Endothelial cell of umbilical vein (primary cell): ENCODE data around the gene KLK8. TPM values are rescaled to one million over a fixed set of nuclear protein-coding genes. Genes with fewer than 3 reads are reported as not detected.

Experiments
- BruUV-seq: library from RNA; stranded (reverse); fragments of 400-500 nt; replicated peaks from 2 replicates; lab custom pipeline; 2021; lab: Mats Ljungman, UMichigan
- CTCF ChIA-PET: fragments of 300-600, 350-600 bp; sonication (Branson Sonifier 250); formaldehyde crosslinking; loops from one replicate; lab custom pipeline; 2021; ENCODE audit warnings: antibody characterized with exemption, inconsistent platforms; lab: Charles Lee
- POLR2A ChIA-PET: fragments of 300-600, 350-600 bp; sonication (Branson Sonifier 250); formaldehyde crosslinking; loops from one replicate; lab custom pipeline; 2021; ENCODE audit warnings: antibody characterized with exemption, inconsistent platforms; lab: Charles Lee
- DNase-seq: peaks from one replicate; pipeline ENCODE4 v3.0.0-alpha.2; 2011; ENCODE audit warnings: low read depth, low spot score
- FAIRE-seq: peaks from 2 replicates; lab custom pipeline; 2011; peaks lifted over from hg19 to GRCh38; lab: Jason Lieb, UNC
- H2AFZ ChIP-seq: 2 replicates; pipeline ENCODE4 v1.6.0; 2012; ENCODE audit warnings: low read depth, low read length, control low read depth, inconsistent platforms
- H3K27ac ChIP-seq: 2 replicates; pipeline ENCODE4 v1.5.1; 2011; ENCODE audit warnings: low read depth, mild to moderate bottlenecking, control low read depth, low read length, moderate library complexity; ENCODE audit not compliant: insufficient read depth
- H3K27me3 ChIP-seq, 2 experiments: 2 replicates each; pipeline versions ENCODE4 v1.6.0 to v1.6.1; 2011; ENCODE audit warnings: low read length in 2 of 2, mixed read lengths in 1 of 2; ENCODE audit not compliant: control insufficient read depth in 2 of 2, insufficient read depth in 2 of 2
- H3K36me3 ChIP-seq, 2 experiments: 2 replicates in 1 of 2; 3 replicates in 1 of 2; pipeline ENCODE4 v1.5.1; 2011; ENCODE audit warnings: low read length in 2 of 2, mild to moderate bottlenecking in 1 of 2, moderate library complexity in 1 of 2; ENCODE audit not compliant: control insufficient read depth in 2 of 2, insufficient read depth in 2 of 2; ENCODE audit errors: extremely low read depth in 1 of 2
- H3K4me1 ChIP-seq: 3 replicates; pipeline ENCODE4 v1.5.1; 2011; ENCODE audit warnings: mild to moderate bottlenecking, low read length; ENCODE audit not compliant: control insufficient read depth, insufficient read depth; ENCODE audit errors: extremely low read depth
- H3K4me2 ChIP-seq: 2 replicates; pipeline ENCODE4 v1.6.1; 2011; ENCODE audit warnings: low read length, control low read depth, mixed read lengths; ENCODE audit not compliant: insufficient read depth
- H3K4me3 ChIP-seq, 3 experiments: fragments of 200-600 bp in 1 of 3; sonication (generic), shearing (Covaris generic) in 1 of 3; replicated peaks in 1 of 3; 2 replicates each; pipeline ENCODE4 v1.5.1; 2011 to 2016; ENCODE audit warnings: control low read depth in 3 of 3, low read length in 3 of 3, mild to moderate bottlenecking in 2 of 3, inconsistent platforms in 1 of 3, low read depth in 1 of 3, moderate library complexity in 1 of 3; ENCODE audit not compliant: insufficient read depth in 1 of 3
- H3K79me2 ChIP-seq: 2 replicates; pipeline ENCODE4 v1.6.0; 2012; ENCODE audit warnings: low read length, inconsistent platforms; ENCODE audit not compliant: control insufficient read depth, insufficient read depth
- H3K9ac ChIP-seq: replicated peaks from 2 replicates; pipeline ENCODE3; 2011; ENCODE audit warnings: low read length, control low read depth; ENCODE audit not compliant: insufficient read depth; ENCODE audit errors: extremely low read depth
- H3K9me1 ChIP-seq: replicated peaks from 3 replicates; pipeline ENCODE4 v1.6.0; 2011; ENCODE audit warnings: mild to moderate bottlenecking, low read length; ENCODE audit not compliant: control insufficient read depth, insufficient read depth; ENCODE audit errors: extremely low read depth
- H3K9me3 ChIP-seq: replicated peaks from 2 replicates; pipeline ENCODE4 v1.5.1; 2012; ENCODE audit warnings: low read length, inconsistent platforms; ENCODE audit not compliant: control insufficient read depth, insufficient read depth
- H4K20me1 ChIP-seq: replicated peaks from 2 replicates; pipeline ENCODE3; 2011; ENCODE audit warnings: mild to moderate bottlenecking, low read length; ENCODE audit not compliant: control insufficient read depth, insufficient read depth; ENCODE audit errors: extremely low read depth
- EZH2 ChIP-seq: IDR thresholded peaks from 2 replicates; pipeline ENCODE4 v1.6.1; 2012; ENCODE audit warnings: borderline replicate concordance, low read depth, mild to moderate bottlenecking, moderate library complexity, low read length, inconsistent platforms; ENCODE audit not compliant: severe bottlenecking
- FOS ChIP-seq: IDR thresholded peaks from 2 replicates; pipeline ENCODE4 v1.6.1; 2011; ENCODE audit warnings: mild to moderate bottlenecking, low read length, moderate library complexity, borderline replicate concordance; ENCODE audit not compliant: insufficient read depth
- GATA2 ChIP-seq: IDR thresholded peaks from 2 replicates; pipeline ENCODE4 v1.7.0; 2011; ENCODE audit warnings: low read depth, mild to moderate bottlenecking, moderate library complexity, mixed read lengths, low read length; ENCODE audit not compliant: insufficient read length, insufficient read depth
- JUN ChIP-seq: IDR thresholded peaks from 2 replicates; pipeline ENCODE4 v1.6.1; 2011; ENCODE audit warnings: borderline replicate concordance, low read depth; ENCODE audit not compliant: insufficient read length, insufficient read depth
- MYC ChIP-seq: IDR thresholded peaks from one replicate; pipeline ENCODE4 v1.6.1; 2011; ENCODE audit warnings: mild to moderate bottlenecking, low read depth, low read length
- POLR2A ChIP-seq: IDR thresholded peaks from 2 replicates; pipeline ENCODE4 v1.6.1; 2012; ENCODE audit warnings: low read depth, mild to moderate bottlenecking, control low read depth, low read length
- POLR2AphosphoS5 ChIP-seq: IDR thresholded peaks from 2 replicates; pipeline ENCODE4 v1.6.1; 2012; ENCODE audit warnings: low read depth, mild to moderate bottlenecking, control low read depth, low read length, moderate library complexity; ENCODE audit not compliant: insufficient read depth
- dilution Hi-C: fragments of 300-500 bp; cut with MboI; formaldehyde crosslinking; loops from one replicate; pipeline ENCODE4 v1.15.0; 2019; ENCODE audit warnings: low sequenced_read_pairs; ENCODE audit not compliant: extremely low pct_ligation_motif_present
- intact Hi-C: fragments of 100-400 bp; cut with micrococcal nuclease; formaldehyde crosslinking; loops from one replicate; pipeline ENCODE4 v1.10.0; 2022
- polyA plus RNA-seq, 4 experiments: library from polyadenylated mRNA; depleted of rRNA in 3 of 4; stranded (reverse) in 3 of 4; unstranded in 1 of 4; fragments of >200 nt; gene quantifications; 2 replicates each; pipeline versions ENCODE4 v1.2.1 to v1.2.3, GENCODE V29; 2011 to 2012; ENCODE audit warnings: missing spikeins in 1 of 4
- total RNA-seq: library from RNA; stranded (reverse); gene quantifications from 2 replicates; pipeline ENCODE4 v1.2.3, GENCODE V29; 2021
- TF ChIP-seq, protein P1 (sequence below): IDR thresholded peaks from 2 replicates; pipeline ENCODE4 v1.6.1; 2011; ENCODE audit not compliant: insufficient read depth, insufficient read length
- TF ChIP-seq, protein P2 (sequence below), 2 donors: IDR thresholded peaks; 1 replicate in 1 of 2; 2 replicates in 1 of 2; pipeline ENCODE4 v1.5.1; 2011; ENCODE audit warnings: low read length in 2 of 2, mild to moderate bottlenecking in 2 of 2, moderate library complexity in 2 of 2, control low read depth in 1 of 2, inconsistent platforms in 1 of 2, low read depth in 1 of 2; ENCODE audit not compliant: insufficient read depth in 1 of 2; ENCODE audit errors: extremely low read depth in 1 of 2

The KLK8 gene
- total and polyA plus RNA-seq, 2 donors (not counting 3 experiments of a cell fraction or from before 2014, with no cell fraction given) = not detected

DNA sequence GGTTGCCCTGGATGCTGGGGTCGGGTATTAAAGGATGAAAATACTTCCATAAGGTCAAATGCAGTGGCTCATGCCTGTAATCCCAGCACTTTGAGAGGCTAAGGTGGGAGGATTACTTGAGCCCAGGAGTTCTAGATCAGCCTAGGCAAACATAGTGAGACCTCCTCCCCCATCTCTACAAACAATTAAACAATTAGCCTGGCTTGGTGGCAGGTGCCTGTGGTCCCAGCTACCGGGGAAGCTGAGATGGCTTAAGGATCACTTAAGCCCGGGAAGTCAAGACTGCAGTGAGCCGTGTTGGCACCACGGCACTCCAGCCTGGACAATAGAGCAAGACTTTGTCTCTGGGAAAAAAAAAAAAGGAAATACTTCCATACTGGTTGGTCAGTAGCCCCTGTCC is 23.5 kb upstream of the KLK8 start:
- H3K4me3 ChIP-seq = no peak overlapping the region
- no peaks in the 10 kb centered on the region for H3K36me3 ChIP-seq
- intact Hi-C loops (no loop called here), dilution Hi-C loops (no loop called here)
- H3K9ac ChIP-seq = no peak overlapping the region
- H3K27ac ChIP-seq = no peak overlapping the region
- BruUV-seq = no TSS peak
- H2AFZ ChIP-seq = no peak overlapping the region
- no peaks in the 10 kb centered on the region for H3K79me2 ChIP-seq
- H3K4me1 ChIP-seq = no peaks in the 10 kb centered on the region
- no peak for DNase-seq
- H3K9me3 ChIP-seq = no peaks in the 10 kb centered on the region
- TF ChIP-seq EZH2 (no peak), POLR2A (no peak), MYC (no peak), POLR2AphosphoS5 (no peak), GATA2 (no peak), FOS (no peak), JUN (no peak)
- TF ChIP-seq, protein P1, sequence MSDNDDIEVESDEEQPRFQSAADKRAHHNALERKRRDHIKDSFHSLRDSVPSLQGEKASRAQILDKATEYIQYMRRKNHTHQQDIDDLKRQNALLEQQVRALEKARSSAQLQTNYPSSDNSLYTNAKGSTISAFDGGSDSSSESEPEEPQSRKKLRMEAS = no peak
- TF ChIP-seq, protein P2, sequence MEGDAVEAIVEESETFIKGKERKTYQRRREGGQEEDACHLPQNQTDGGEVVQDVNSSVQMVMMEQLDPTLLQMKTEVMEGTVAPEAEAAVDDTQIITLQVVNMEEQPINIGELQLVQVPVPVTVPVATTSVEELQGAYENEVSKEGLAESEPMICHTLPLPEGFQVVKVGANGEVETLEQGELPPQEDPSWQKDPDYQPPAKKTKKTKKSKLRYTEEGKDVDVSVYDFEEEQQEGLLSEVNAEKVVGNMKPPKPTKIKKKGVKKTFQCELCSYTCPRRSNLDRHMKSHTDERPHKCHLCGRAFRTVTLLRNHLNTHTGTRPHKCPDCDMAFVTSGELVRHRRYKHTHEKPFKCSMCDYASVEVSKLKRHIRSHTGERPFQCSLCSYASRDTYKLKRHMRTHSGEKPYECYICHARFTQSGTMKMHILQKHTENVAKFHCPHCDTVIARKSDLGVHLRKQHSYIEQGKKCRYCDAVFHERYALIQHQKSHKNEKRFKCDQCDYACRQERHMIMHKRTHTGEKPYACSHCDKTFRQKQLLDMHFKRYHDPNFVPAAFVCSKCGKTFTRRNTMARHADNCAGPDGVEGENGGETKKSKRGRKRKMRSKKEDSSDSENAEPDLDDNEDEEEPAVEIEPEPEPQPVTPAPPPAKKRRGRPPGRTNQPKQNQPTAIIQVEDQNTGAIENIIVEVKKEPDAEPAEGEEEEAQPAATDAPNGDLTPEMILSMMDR (IDR thresholded peaks at IDR 0.05; ENCODE audit: extremely low read depth in 1 of 2, insufficient read depth in 1 of 2, low read depth in 1 of 2, low read length in 2 of 2) = no peak
- FAIRE-seq = no peak
- H3K4me2 ChIP-seq = no peak overlapping the region
- no peaks in the 10 kb centered on the region for H3K9me1 ChIP-seq
- ChIA-PET CTCF (no interaction called here), POLR2A (interaction anchor here (0.7 kb wide), 1 partner anchor 128 kb away, joined by 4 read pairs; no protein-coding TSS in a partner anchor)
- H4K20me1 ChIP-seq = no peaks in the 10 kb centered on the region
- peaks cover 0 to 5% of the 10 kb centered on the region in 2 experiments for H3K27me3 ChIP-seq
